Muscle of back (tissue), 11 donors: ENCODE results near the gene AFAP1L2. TPM values are rescaled to one million over a fixed set of nuclear protein-coding genes. Genes with fewer than 3 reads are reported as not detected.

ENCODE experiments used
- DNase-seq, 3 donors: peaks; one replicate each; pipeline versions ENCODE4 v3.0.0 to v3.0.0-alpha.2; 2013
- polyA plus RNA-seq, 10 donors: library from polyadenylated mRNA; unstranded; fragments of 120-200 nt; gene quantifications; one replicate each; pipeline ENCODE4 v1.2.1, GENCODE V29; 2013; ENCODE audit not compliant: insufficient read length in 10 of 10

The AFAP1L2 gene
- polyA plus RNA-seq, 10 donors, result 31.0 to 46.9 (median 38.3) TPM

GRCh38 chr10:114391599-114391998 lies 12.7 kb downstream of the AFAP1L2 start:
- no peak for DNase-seq

GRCh38 chr10:114389426-114389825 lies 14.9 kb downstream of the AFAP1L2 start:
- DNase-seq, result no peak

GRCh38 chr10:114388275-114388674 lies 16.0 kb downstream of the AFAP1L2 start:
- no peak for DNase-seq

- DNase-seq, result no peak
Observed at GRCh38 chr10:114387784-114388183, 16.5 kb downstream of the AFAP1L2 start.

- no peak for DNase-seq
Observed at GRCh38 chr10:114386452-114386851, 17.9 kb downstream of the AFAP1L2 start.

- DNase-seq, result no peak
Observed at GRCh38 chr10:114385557-114385956, 18.7 kb downstream of the AFAP1L2 start.

GRCh38 chr10:114384601-114385000 lies 19.7 kb downstream of the AFAP1L2 start:
- DNase-seq, result no peak

GRCh38 chr10:114384181-114384580 lies 20.1 kb downstream of the AFAP1L2 start:
- peak in 1 of 3 donors; percentile 51 for DNase-seq

- no peak for DNase-seq
Observed at GRCh38 chr10:114380797-114381196, 23.5 kb downstream of the AFAP1L2 start.

GRCh38 chr10:114380060-114380459 lies 24.2 kb downstream of the AFAP1L2 start:
- no peak for DNase-seq

GRCh38 chr10:114379631-114380041 lies 24.7 kb downstream of the AFAP1L2 start:
- DNase-seq, result peak in 1 of 3 donors; percentile 75

GRCh38 chr10:114376523-114376922 lies 27.8 kb downstream of the AFAP1L2 start:
- no peak for DNase-seq

- DNase-seq, result peak in 1 of 3 donors; percentile 76
Observed at GRCh38 chr10:114375047-114375446, 29.3 kb downstream of the AFAP1L2 start.

- peak; percentile 90 to 97 (median 94) for DNase-seq
Observed at GRCh38 chr10:114374053-114374791, 30.1 kb downstream of the AFAP1L2 start.

- no peak for DNase-seq
Observed at GRCh38 chr10:114373631-114374030, 30.7 kb downstream of the AFAP1L2 start.

GRCh38 chr10:114372995-114373394 lies 31.3 kb downstream of the AFAP1L2 start:
- no peak for DNase-seq

GRCh38 chr10:114372179-114372578 lies 32.1 kb downstream of the AFAP1L2 start:
- DNase-seq, result no peak

- no peak for DNase-seq
Observed at GRCh38 chr10:114370966-114371365, 33.3 kb downstream of the AFAP1L2 start.

GRCh38 chr10:114370199-114370598 lies 34.1 kb downstream of the AFAP1L2 start:
- no peak for DNase-seq

- no peak for DNase-seq
Observed at GRCh38 chr10:114368057-114368391, 36.3 kb downstream of the AFAP1L2 start.

GRCh38 chr10:114367351-114368056 lies 36.8 kb downstream of the AFAP1L2 start:
- no peak for DNase-seq

GRCh38 chr10:114364726-114365125 lies 39.6 kb downstream of the AFAP1L2 start:
- no peak for DNase-seq

- no peak for DNase-seq
Observed at GRCh38 chr10:114363745-114364454, 40.4 kb downstream of the AFAP1L2 start.
